Measurements from ENCODE around the gene NLK. TPM values are rescaled to one million over a fixed set of nuclear protein-coding genes. Genes with fewer than 3 reads are reported as not detected.
"Not testable (repeated sequence)": the region's sequence is repeated elsewhere in the genome, so short reads cannot be mapped to it uniquely, and the experiment has no call there.

Gene NLK
- total RNA-seq, 1 donor from 2014 or later = 30.6 TPM

DNA sequence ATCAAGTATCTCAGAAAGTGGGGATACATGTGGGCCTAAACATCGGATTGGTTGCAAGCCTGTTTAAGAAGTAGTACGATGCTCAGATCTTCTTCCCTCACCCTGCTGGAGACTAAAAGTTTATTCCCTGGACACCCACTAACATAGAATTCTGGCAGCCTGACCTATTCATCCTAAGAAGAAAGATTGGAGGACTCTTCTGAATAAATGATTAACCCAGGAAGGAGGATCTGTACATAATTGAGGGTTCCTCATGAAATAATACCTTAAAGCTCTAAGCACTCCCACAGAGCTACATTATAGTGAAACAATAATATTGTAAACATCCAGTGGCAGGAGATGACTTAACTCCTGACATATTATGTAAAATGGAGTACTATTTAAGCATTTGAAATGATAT lies 111.7 kb downstream of the NLK start:
- H3K4me2 ChIP-seq (ENCODE audit: low read length) = no peak overlapping the region
- peaks cover 1% of the 10 kb centered on the region for H3K36me3 Mint-ChIP-seq (ENCODE audit: low read depth, unreplicated experiment)
- TF ChIP-seq CTCF (IDR thresholded peaks at IDR 0.05; ENCODE audit: insufficient read depth, low read depth, low read length) = no peak
- TF ChIP-seq EZH2 (IDR thresholded peaks at IDR 0.05; ENCODE audit: insufficient read depth, low read length) = no peak

DNA sequence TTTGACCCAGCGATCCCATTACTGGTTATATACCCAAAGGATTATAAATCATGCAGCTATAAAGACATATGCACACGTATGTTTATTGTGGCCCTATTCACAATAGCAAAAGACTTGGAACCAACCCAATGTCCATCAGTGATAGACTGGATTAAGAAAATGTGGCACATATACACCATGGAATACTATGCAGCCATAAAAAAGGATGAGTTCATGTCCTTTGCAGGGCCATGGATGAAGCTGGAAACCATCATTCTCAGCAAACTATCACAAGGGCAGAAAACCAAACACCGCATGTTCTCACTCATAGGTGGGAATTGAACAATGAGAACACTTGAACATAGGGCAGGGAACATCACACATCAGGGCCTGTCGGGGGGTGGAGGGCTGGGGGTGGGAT lies 112.9 kb downstream of the NLK start:
- H3K27ac Mint-ChIP-seq (ENCODE audit: unreplicated experiment); H3K27me3 Mint-ChIP-seq (ENCODE audit: low read depth, unreplicated experiment); H3K9me3 Mint-ChIP-seq (ENCODE audit: unreplicated experiment): not testable (repeated sequence)

More for the DNA sequence above, 111.7 kb downstream of the NLK start:
- H3K9ac ChIP-seq (ENCODE audit: low read length) = no peak overlapping the region
- no peak overlapping the region for H3K27ac ChIP-seq (ENCODE audit: low read depth, low read length)
- no peak overlapping the region for H3K4me3 ChIP-seq (ENCODE audit: insufficient read depth, low read depth, low read length)
- no peaks in the 10 kb centered on the region for H3K27me3 Mint-ChIP-seq (ENCODE audit: low read depth, unreplicated experiment)
- no peak overlapping the region for H3K4me3 Mint-ChIP-seq (ENCODE audit: unreplicated experiment)
- H3K9me3 Mint-ChIP-seq (ENCODE audit: unreplicated experiment) = no peaks in the 10 kb centered on the region
- no peaks in the 10 kb centered on the region for H3K4me1 Mint-ChIP-seq (ENCODE audit: low read depth, unreplicated experiment)
- H4K20me1 ChIP-seq (ENCODE audit: insufficient read depth, low read length) = no peaks in the 10 kb centered on the region
- no peak overlapping the region for H2AFZ ChIP-seq (ENCODE audit: low read depth, low read length)
- H3K27ac Mint-ChIP-seq (ENCODE audit: unreplicated experiment) = no peak overlapping the region
- no peaks in the 10 kb centered on the region for H3K27me3 ChIP-seq (ENCODE audit: insufficient read depth, low read length)
- no peaks in the 10 kb centered on the region for H3K9me3 ChIP-seq (ENCODE audit: insufficient read depth, low read depth, low read length)
- no peak for FAIRE-seq
- no peak for DNase-seq (ENCODE audit: low read depth)
- H3K36me3 ChIP-seq (ENCODE audit: insufficient read depth, low read length) = no peaks in the 10 kb centered on the region
- no peaks in the 10 kb centered on the region for H3K4me1 ChIP-seq (ENCODE audit: insufficient read depth, low read length)
- no peaks in the 10 kb centered on the region for H3K79me2 ChIP-seq (ENCODE audit: insufficient read depth, low read length)

GRCh38 chr17:28159004-28159403 lies 116.5 kb downstream of the NLK start:
- H3K79me2 ChIP-seq (ENCODE audit: insufficient read depth, low read length) = no peaks in the 10 kb centered on the region
- no peak overlapping the region for H3K4me3 ChIP-seq (ENCODE audit: insufficient read depth, low read depth, low read length)
- no peak overlapping the region for H3K27ac ChIP-seq (ENCODE audit: low read depth, low read length)
- no peaks in the 10 kb centered on the region for H3K4me1 ChIP-seq (ENCODE audit: insufficient read depth, low read length)
- H3K9ac ChIP-seq (ENCODE audit: low read length) = no peak overlapping the region
- no peaks in the 10 kb centered on the region for H3K36me3 ChIP-seq (ENCODE audit: insufficient read depth, low read length)
- TF ChIP-seq CTCF (IDR thresholded peaks at IDR 0.05; ENCODE audit: insufficient read depth, low read depth, low read length) (no peak), EZH2 (IDR thresholded peaks at IDR 0.05; ENCODE audit: insufficient read depth, low read length) (no peak)
- no peaks in the 10 kb centered on the region for H3K27me3 Mint-ChIP-seq (ENCODE audit: low read depth, unreplicated experiment)
- no peak overlapping the region for H3K27ac Mint-ChIP-seq (ENCODE audit: unreplicated experiment)
- no peaks in the 10 kb centered on the region for H3K9me3 ChIP-seq (ENCODE audit: insufficient read depth, low read depth, low read length)
- H2AFZ ChIP-seq (ENCODE audit: low read depth, low read length) = no peak overlapping the region
- H3K4me2 ChIP-seq (ENCODE audit: low read length) = no peak overlapping the region
- H4K20me1 ChIP-seq (ENCODE audit: insufficient read depth, low read length) = no peaks in the 10 kb centered on the region
- no peak overlapping the region for H3K4me3 Mint-ChIP-seq (ENCODE audit: unreplicated experiment)
- DNase-seq (ENCODE audit: low read depth) (no peak), FAIRE-seq (no peak)
- H3K9me3 Mint-ChIP-seq (ENCODE audit: unreplicated experiment) = no peaks in the 10 kb centered on the region
- H3K36me3 Mint-ChIP-seq (ENCODE audit: low read depth, unreplicated experiment) = peaks cover 2% of the 10 kb centered on the region
- no peaks in the 10 kb centered on the region for H3K4me1 Mint-ChIP-seq (ENCODE audit: low read depth, unreplicated experiment)
- H3K27me3 ChIP-seq (ENCODE audit: insufficient read depth, low read length) = no peaks in the 10 kb centered on the region

More for the DNA sequence above, 112.9 kb downstream of the NLK start:
- not testable (repeated sequence) for H3K4me1 Mint-ChIP-seq (ENCODE audit: low read depth, unreplicated experiment); H3K9me3 ChIP-seq (ENCODE audit: insufficient read depth, low read depth, low read length); H3K4me1 ChIP-seq (ENCODE audit: insufficient read depth, low read length); H3K27ac ChIP-seq (ENCODE audit: low read depth, low read length); H3K36me3 ChIP-seq (ENCODE audit: insufficient read depth, low read length); FAIRE-seq; H4K20me1 ChIP-seq (ENCODE audit: insufficient read depth, low read length); H3K27me3 ChIP-seq (ENCODE audit: insufficient read depth, low read length); H3K36me3 Mint-ChIP-seq (ENCODE audit: low read depth, unreplicated experiment); DNase-seq (ENCODE audit: low read depth); H3K4me3 ChIP-seq (ENCODE audit: insufficient read depth, low read depth, low read length); H3K9ac ChIP-seq (ENCODE audit: low read length); H3K4me3 Mint-ChIP-seq (ENCODE audit: unreplicated experiment); H3K79me2 ChIP-seq (ENCODE audit: insufficient read depth, low read length); H2AFZ ChIP-seq (ENCODE audit: low read depth, low read length); H3K4me2 ChIP-seq (ENCODE audit: low read length)

Measured in astrocyte (in vitro differentiated cells and primary cell).